A549 (cell line): ENCODE measurements around the gene PDE8B. TPM values are rescaled to one million over a fixed set of nuclear protein-coding genes. Genes with fewer than 3 reads are reported as not detected.

Experiments
- ATAC-seq, 2 experiments: fragments of 200-7000 bp in 1 of 2; fragments of >200 bp in 1 of 2; cut with Nextera tagmentation in 1 of 2; cut with Tn5 transposase in 1 of 2; 3 replicates each; pipeline versions ENCODE4 v1.8.0 to v1.9.1; 2018 to 2020; ENCODE audit warnings: mild to moderate bottlenecking in 1 of 2, moderate library complexity in 1 of 2
- CTCF ChIA-PET: fragments of 300-600 bp; sonication (Branson Sonifier 250); formaldehyde crosslinking; extraction: SDS; loops from one replicate; lab custom pipeline; 2021; ENCODE audit warnings: antibody characterized with exemption, inconsistent platforms; lab: Yijun Ruan, JAX
- POLR2A ChIA-PET: fragments of 350-600 bp; formaldehyde crosslinking; extraction: SDS; loops from one replicate; lab custom pipeline; 2021; ENCODE audit warnings: antibody characterized with exemption, inconsistent platforms; lab: Yijun Ruan, JAX
- DNase-seq, 2 experiments: peaks; one replicate each; pipeline versions ENCODE4 v3.0.0 to v3.0.0-alpha.2; 2011 to 2016; ENCODE audit warnings: low read depth in 1 of 2, low spot score in 1 of 2
- FAIRE-seq: peaks from 2 replicates; lab custom pipeline; 2011; peaks lifted over from hg19 to GRCh38; lab: Jason Lieb, UNC
- H3K27ac ChIP-seq, 2 experiments: fragments of >200 bp; sonication (Bioruptor Twin); formaldehyde crosslinking; 3 replicates each; pipeline ENCODE4 v1.5.1; 2016 to 2017
- H3K4me1 ChIP-seq: fragments of >200 bp; sonication (Bioruptor Twin); formaldehyde crosslinking; 3 replicates; pipeline ENCODE4 v1.6.1; 2016
- H3K4me2 ChIP-seq: fragments of >200 bp; sonication (Bioruptor Twin); formaldehyde crosslinking; 3 replicates; pipeline ENCODE4 v1.6.1; 2016
- H3K4me3 ChIP-seq: fragments of >200 bp; sonication (Bioruptor Twin); formaldehyde crosslinking; 3 replicates; pipeline ENCODE4 v1.5.1; 2016
- H3K9me3 ChIP-seq: fragments of >200 bp; sonication (Bioruptor Twin); formaldehyde crosslinking; 3 replicates; pipeline ENCODE4 v1.6.1; 2016
- BCL3 ChIP-seq: fragments of >200 bp; sonication (Bioruptor Twin); formaldehyde crosslinking; IDR thresholded peaks from 3 replicates; pipeline ENCODE4 v1.6.1; 2016
- BHLHE40 ChIP-seq: IDR thresholded peaks from 2 replicates; pipeline ENCODE4 v1.6.1; 2012; ENCODE audit warnings: low read depth, low read length, inconsistent platforms
- CBX2 ChIP-seq: fragments of 200-600 bp; sonication (generic); IDR thresholded peaks from 2 replicates; pipeline ENCODE4 v1.6.1; 2016; ENCODE audit warnings: low read depth, mild to moderate bottlenecking, borderline replicate concordance
- CBX8 ChIP-seq: fragments of 200-600 bp; sonication (generic); IDR thresholded peaks from 2 replicates; pipeline ENCODE4 v1.6.1; 2016
- CHD4 ChIP-seq: fragments of 200-600 bp; sonication (generic); IDR thresholded peaks from 2 replicates; pipeline ENCODE4 v1.6.1; 2016; ENCODE audit warnings: antibody characterized with exemption, mild to moderate bottlenecking, borderline replicate concordance
- EHF ChIP-seq: fragments of 250-450 bp; sonication (Bioruptor Pico); IDR thresholded peaks from 2 replicates; pipeline ENCODE4 v1.5.0; 2020; ENCODE audit warnings: mild to moderate bottlenecking
- EHMT2 ChIP-seq: fragments of 200-600 bp; sonication (generic); IDR thresholded peaks from 2 replicates; pipeline ENCODE4 v1.6.1; 2016; ENCODE audit warnings: antibody characterized with exemption, low read depth, mild to moderate bottlenecking, moderate library complexity
- ESRRA ChIP-seq: fragments of 150-350 bp; IDR thresholded peaks from 2 replicates; pipeline ENCODE4 v1.6.1; 2014; ENCODE audit warnings: mild to moderate bottlenecking, low read length, borderline replicate concordance
- FOSB ChIP-seq: fragments of 250-450 bp; sonication (Bioruptor Pico); IDR thresholded peaks from 2 replicates; pipeline ENCODE4 v1.5.0; 2020; ENCODE audit warnings: mild to moderate bottlenecking, moderate library complexity
- GATA3 ChIP-seq: IDR thresholded peaks from 2 replicates; pipeline ENCODE4 v1.6.1; 2012; ENCODE audit warnings: borderline replicate concordance
- HEYL ChIP-seq: fragments of 250-450 bp; sonication (Bioruptor Pico); IDR thresholded peaks from 2 replicates; pipeline ENCODE4 v1.8.0; 2021; ENCODE audit warnings: mild to moderate bottlenecking, moderate library complexity
- HMGXB4 ChIP-seq: fragments of 250-450 bp; sonication (Bioruptor Pico); IDR thresholded peaks from 2 replicates; pipeline ENCODE4 v1.5.0; 2021; ENCODE audit warnings: mild to moderate bottlenecking, moderate library complexity, borderline replicate concordance
- JUNB ChIP-seq: fragments of >200 bp; sonication (Bioruptor Twin); formaldehyde crosslinking; IDR thresholded peaks from 2 replicates; pipeline ENCODE4 v1.6.1; 2016
- KDM1A ChIP-seq: fragments of 200-600 bp; sonication (generic); IDR thresholded peaks from 2 replicates; pipeline ENCODE4 v1.6.1; 2016; ENCODE audit warnings: low read depth, mild to moderate bottlenecking
- MAFK ChIP-seq: fragments of 450-650 bp; IDR thresholded peaks from 2 replicates; pipeline ENCODE4 v1.6.1; 2014; ENCODE audit not compliant: partially characterized antibody
- MAX ChIP-seq: IDR thresholded peaks from 2 replicates; pipeline ENCODE4 v1.6.1; 2012
- NR3C1 ChIP-seq: fragments of >200 bp; sonication (Bioruptor Twin); formaldehyde crosslinking; IDR thresholded peaks from 3 replicates; pipeline ENCODE4 v1.6.1; 2017
- RARB ChIP-seq: fragments of 250-450 bp; sonication (Bioruptor Pico); IDR thresholded peaks from 2 replicates; pipeline ENCODE4 v1.8.0; 2021; ENCODE audit warnings: mild to moderate bottlenecking, moderate library complexity
- RNF2 ChIP-seq: fragments of 200-600 bp; sonication (generic); IDR thresholded peaks from 2 replicates; pipeline ENCODE4 v1.6.1; 2016; ENCODE audit warnings: low read depth, mild to moderate bottlenecking, antibody characterized with exemption, moderate library complexity, borderline replicate concordance
- SMC3 ChIP-seq: fragments of >200 bp; sonication (Bioruptor Twin); formaldehyde crosslinking; IDR thresholded peaks from 3 replicates; pipeline ENCODE4 v1.6.1; 2018; ENCODE audit warnings: inconsistent platforms
- SREBF2 ChIP-seq: fragments of 450-650 bp; IDR thresholded peaks from 2 replicates; pipeline ENCODE4 v1.6.1; 2014; ENCODE audit warnings: mild to moderate bottlenecking, moderate library complexity
- TP53 ChIP-seq: fragments of 250-450 bp; sonication (Bioruptor Pico); IDR thresholded peaks from 2 replicates; pipeline ENCODE4 v1.5.0; 2021; ENCODE audit warnings: mild to moderate bottlenecking, moderate library complexity
- USF2 ChIP-seq: fragments of 450-650 bp; IDR thresholded peaks from 2 replicates; pipeline ENCODE4 v1.6.1; 2014; ENCODE audit warnings: antibody characterized with exemption
- ZFP36 ChIP-seq: fragments of 450-650 bp; IDR thresholded peaks from 2 replicates; pipeline ENCODE4 v1.6.1; 2014; ENCODE audit warnings: borderline replicate concordance; ENCODE audit not compliant: partially characterized antibody
- WGBS: methylation state at CpG from one replicate; pipeline ENCODE4 v1.1.6; 2017; ENCODE audit errors: missing lambda C conversion rate; 5-methylcytosine and 5-hydroxymethylcytosine counted together
- polyA plus RNA-seq, 4 experiments: library from polyadenylated mRNA; depleted of rRNA in 3 of 4; stranded (reverse); fragments of >200 nt; fragmentation: RNase III in 1 of 4; extraction: RNeasy Plus Mini Kit Qiagen cat#74134 plus additional on column Dnase treatment in 1 of 4; gene quantifications; 2 replicates in 3 of 4; 3 replicates in 1 of 4; pipeline ENCODE4 v1.2.3, GENCODE V29; 2011 to 2017

The PDE8B gene
- polyA plus RNA-seq, 2 of the 4 experiments (the other 2 are of a cell fraction): 2.0 to 4.0 TPM

GRCh38 chr5:77176429-77176828, 34.1 kb upstream of the PDE8B start (continued):
- TF ChIP-seq CBX8: no peak
- no peak for TF ChIP-seq EHMT2
- TF ChIP-seq KDM1A: no peak

- no peak overlapping the region for H3K27ac ChIP-seq
- ChIA-PET CTCF (no interaction called here), POLR2A (no interaction called here)
- 95% methylated on average over 5 of the region's 5 CpGs for WGBS
- FAIRE-seq (no peak), ATAC-seq (no peak), DNase-seq (no peak)
- TF ChIP-seq HMGXB4 (CRISPR knock-in tag) (no peak), FOSB (no peak), JUNB (no peak), NR3C1 (no peak), MAFK (no peak), RARB (no peak), USF2 (no peak), RNF2 (no peak), GATA3 (no peak), HEYL (no peak), BCL3 (no peak), SMC3 (no peak), ESRRA (no peak), SREBF2 (no peak), EHF (CRISPR knock-in tag) (no peak), ZFP36 (no peak), CBX2 (no peak)
- H3K4me2 ChIP-seq: no peak overlapping the region
- H3K4me1 ChIP-seq: peaks cover 36% of the 10 kb centered on the region
- H3K9me3 ChIP-seq: no peaks in the 10 kb centered on the region
- H3K4me3 ChIP-seq: no peak overlapping the region
These were observed 32.9 kb upstream of the PDE8B start for GRCh38 chr5:77177576-77177975.

GRCh38 chr5:77180167-77181081, 30.1 kb upstream of the PDE8B start:
- no peak for TF ChIP-seq SREBF2
- TF ChIP-seq USF2: no peak
- no peak for TF ChIP-seq CHD4
- no peak for TF ChIP-seq RARB
- no peak for TF ChIP-seq TP53 (CRISPR knock-in tag)
- 0 out of 2 replicates have a peak, but pooled peaks have one; percentile 26 for TF ChIP-seq MAX
- TF ChIP-seq BHLHE40: no peak
- ChIA-PET POLR2A (interaction anchor here (0.7 kb wide), 1 partner anchor 29 kb away, joined by 3 read pairs; no protein-coding TSS in a partner anchor), CTCF (interaction anchor here (0.5 to 1.7 kb wide), 3 partner anchors 12 to 354 kb away, joined by 3 to 5 read pairs (median 3); no protein-coding TSS in a partner anchor)
- H3K27ac ChIP-seq: peak overlapping the region; percentile 70 to 86
- H3K4me3 ChIP-seq: peak overlapping the region; percentile 48
- peak overlapping the region; percentile 65 for H3K4me2 ChIP-seq
- peaks cover 11% of the 10 kb centered on the region for H3K4me1 ChIP-seq
- DNase-seq (no peak), FAIRE-seq (no peak), ATAC-seq (peak; percentile 63 to 75; a peak in 5 of 6 replicates)
- no peaks in the 10 kb centered on the region for H3K9me3 ChIP-seq
- WGBS: 65% methylated on average over 59 of the region's 69 CpGs
